ENCODE measurements around the gene S100A10. TPM values are rescaled to one million over a fixed set of nuclear protein-coding genes. Genes with fewer than 3 reads are reported as not detected.

Gene S100A10
- total RNA-seq, 1 experiment from 2014 or later, result 385 TPM

GRCh38 chr1:151940541-151940940 is 53.1 kb downstream of the S100A10 start:
- no peak for DNase-seq (ENCODE audit: extremely low read depth, low read depth)

DNA sequence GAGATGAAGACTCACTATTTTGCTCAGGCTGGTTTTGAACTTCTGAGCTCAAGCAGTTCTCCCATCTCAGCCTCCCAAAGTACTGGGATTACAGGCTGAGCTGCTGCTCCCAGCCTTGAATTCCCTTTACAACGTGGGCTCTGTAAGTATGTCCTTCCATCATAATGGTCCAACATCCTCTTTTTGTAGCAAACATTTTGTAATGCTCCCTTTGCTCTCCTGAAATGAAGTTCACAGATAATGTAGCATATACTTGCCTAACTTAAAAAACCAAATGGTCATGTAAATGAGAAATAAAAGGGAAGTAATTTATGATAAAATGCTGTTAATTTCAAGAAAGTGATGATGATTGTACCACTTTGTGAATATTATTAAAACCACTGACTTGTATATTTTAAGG is 53.9 kb downstream of the S100A10 start:
- DNase-seq (ENCODE audit: extremely low read depth, low read depth), result no peak

DNA sequence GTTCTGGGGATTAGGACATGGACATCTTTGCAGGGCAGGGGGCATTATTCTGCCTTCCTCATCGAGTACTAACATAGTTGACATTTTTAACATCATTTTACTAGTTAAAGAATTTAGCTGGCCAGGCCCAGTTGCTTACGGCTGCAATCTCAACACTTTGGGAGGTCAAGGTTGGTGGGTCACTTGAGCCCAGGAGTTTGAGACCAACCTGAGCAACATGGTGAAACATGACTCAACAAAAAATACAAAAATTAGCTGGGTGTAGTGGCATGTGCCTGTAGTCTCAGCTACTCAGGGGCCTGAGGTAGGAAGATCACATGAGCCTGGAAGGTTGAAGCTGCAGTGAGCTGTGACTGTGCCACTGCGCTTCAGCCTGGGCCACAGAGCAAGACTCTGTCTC is 54.5 kb downstream of the S100A10 start:
- no peak for DNase-seq (ENCODE audit: extremely low read depth, low read depth)

DNA sequence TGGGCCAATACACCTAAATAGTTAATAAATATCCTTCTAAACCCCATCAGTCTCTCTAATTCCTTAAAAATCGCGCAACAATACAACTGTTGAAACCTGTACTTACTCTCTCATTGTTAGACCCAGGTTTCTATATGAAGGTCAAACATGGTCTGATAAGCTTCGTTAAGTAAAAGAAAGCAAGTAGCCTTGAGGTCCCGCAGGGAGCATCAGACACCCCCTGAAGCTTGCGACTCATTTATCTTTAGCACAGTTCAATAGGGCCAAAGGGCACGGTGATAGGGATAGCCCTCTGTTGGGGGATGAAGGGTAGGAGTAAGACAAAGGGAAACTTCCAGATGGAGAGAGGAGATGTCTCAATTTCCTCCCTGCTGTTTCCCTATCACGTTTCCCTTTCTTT is 57.0 kb downstream of the S100A10 start:
- no peak for DNase-seq (ENCODE audit: extremely low read depth, low read depth)

DNA sequence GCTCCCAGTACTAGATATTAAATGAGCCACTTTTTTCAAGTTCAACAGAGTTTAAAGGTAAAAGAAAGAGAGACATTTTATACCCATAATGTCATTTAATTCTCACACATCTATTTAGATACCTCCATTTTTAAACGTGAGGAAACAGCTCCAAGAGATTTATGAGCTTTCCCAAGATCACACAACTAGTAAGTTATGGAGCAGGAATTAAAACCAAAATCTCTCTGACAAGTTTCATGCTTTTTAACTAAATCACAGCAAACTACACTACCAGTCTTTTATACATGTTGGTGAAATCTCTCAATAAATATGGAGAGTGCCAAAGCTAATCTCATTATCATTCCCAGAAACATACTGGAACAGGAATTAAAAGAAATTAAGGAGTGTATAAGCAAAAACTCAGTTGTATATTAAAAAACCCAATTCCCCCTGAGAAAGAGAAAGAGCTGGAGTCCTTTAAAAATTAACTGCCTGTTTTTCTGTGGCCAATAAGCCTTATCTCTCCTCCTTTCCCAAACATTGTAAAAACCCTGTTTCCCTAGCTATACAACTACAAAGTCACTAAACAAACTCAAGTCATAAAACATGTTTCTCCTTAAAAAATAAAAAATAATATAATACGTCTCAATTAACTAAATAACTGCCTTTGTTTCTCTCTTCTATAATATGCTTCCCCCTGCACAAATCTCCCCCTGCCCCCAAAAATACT is 57.6 kb downstream of the S100A10 start:
- DNase-seq (ENCODE audit: extremely low read depth, low read depth), result no peak

DNA sequence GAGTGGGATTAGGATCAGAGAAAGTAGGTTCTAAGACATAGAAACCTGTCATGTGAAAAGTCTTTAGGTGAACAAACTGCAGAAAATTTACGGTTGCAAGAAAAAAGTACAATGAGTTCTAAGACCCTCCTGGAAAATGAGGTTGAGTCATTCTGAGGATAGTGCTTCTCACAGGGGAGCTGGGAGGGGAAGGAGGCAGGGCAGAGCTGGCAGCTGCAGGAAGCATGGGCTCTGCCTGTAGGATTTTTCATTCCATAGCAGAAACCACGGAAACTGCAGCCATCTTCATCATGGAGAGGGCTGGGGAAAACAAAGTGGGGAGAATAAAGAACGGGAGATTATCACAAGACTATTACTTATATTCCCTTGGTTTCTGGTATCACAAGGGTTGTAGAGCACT is 58.5 kb downstream of the S100A10 start:
- DNase-seq (ENCODE audit: extremely low read depth, low read depth), result no peak

GRCh38 chr1:151934048-151934493 is 59.6 kb downstream of the S100A10 start:
- peak; percentile 80 for DNase-seq (ENCODE audit: extremely low read depth, low read depth)

Other genes starting within 250 kb of the S100A10 start
- 157 and 173 TPM in 2 replicates for gene MRPL9, start 230.4 kb downstream of the S100A10 start, total RNA-seq (2014; rRNA removed; shearing (Covaris generic))
- 7.1 and 10.9 TPM in 2 replicates for gene TDRKH, start 203.4 kb downstream of the S100A10 start, total RNA-seq (2014; rRNA removed; shearing (Covaris generic))
- not detected in 2 replicates for gene LINGO4, start 188.4 kb downstream of the S100A10 start, total RNA-seq (2014; rRNA removed; shearing (Covaris generic))
- gene RORC, start 162.1 kb downstream of the S100A10 start, total RNA-seq (2014; rRNA removed; shearing (Covaris generic)), result 0.10 TPM in 1 of 2 replicates, not detected in the other
- gene C2CD4D, start 154.0 kb downstream of the S100A10 start, total RNA-seq (2014; rRNA removed; shearing (Covaris generic)), result not detected in 2 replicates
- gene THEM5, start 140.1 kb downstream of the S100A10 start, total RNA-seq (2014; rRNA removed; shearing (Covaris generic)), result not detected in 2 replicates
- gene THEM4, start 84.3 kb downstream of the S100A10 start, total RNA-seq (2014; rRNA removed; shearing (Covaris generic)), result 31.3 and 39.7 TPM in 2 replicates
- gene S100A11, start 43.1 kb upstream of the S100A10 start, total RNA-seq (2014; rRNA removed; shearing (Covaris generic)), result 879 and 977 TPM in 2 replicates
- not detected in 2 replicates for gene TCHHL1, start 95.2 kb upstream of the S100A10 start, total RNA-seq (2014; rRNA removed; shearing (Covaris generic))
- gene TCHH, start 121.6 kb upstream of the S100A10 start, total RNA-seq (2014; rRNA removed; shearing (Covaris generic)), result 0.02 and 0.03 TPM in 2 replicates
- not detected in 2 replicates for gene RPTN, start 165.4 kb upstream of the S100A10 start, total RNA-seq (2014; rRNA removed; shearing (Covaris generic))
- gene HRNR, start 230.3 kb upstream of the S100A10 start, total RNA-seq (2014; rRNA removed; shearing (Covaris generic)), result not detected in 2 replicates